H1 (cell line): ENCODE results near the gene GPR68. TPM values are rescaled to one million over a fixed set of nuclear protein-coding genes. Genes with fewer than 3 reads are reported as not detected.

ENCODE experiments used
- BCL11A ChIP-seq, 2 experiments: IDR thresholded peaks; one replicate each; pipeline ENCODE4 v1.6.1; 2011; ENCODE audit warnings: low read depth in 2 of 2, low read length in 2 of 2, mild to moderate bottlenecking in 2 of 2
- CREB1 ChIP-seq: IDR thresholded peaks from 2 replicates; pipeline ENCODE4 v1.6.1; 2012; ENCODE audit warnings: inconsistent platforms
- GTF2F1 ChIP-seq: IDR thresholded peaks from 2 replicates; pipeline ENCODE4 v1.6.1; 2012; ENCODE audit warnings: low read depth, low read length, improper control_type of control experiment, borderline replicate concordance
- KDM5A ChIP-seq: fragments of 200-600 bp; IDR thresholded peaks from 2 replicates; pipeline ENCODE4 v1.7.1; 2012; ENCODE audit warnings: mild to moderate bottlenecking, low read length, inconsistent platforms, mixed read lengths
- SUZ12 ChIP-seq: fragments of 200-600 bp; sonication (generic); IDR thresholded peaks from 2 replicates; pipeline ENCODE4 v1.6.1; 2012; ENCODE audit warnings: mild to moderate bottlenecking, inconsistent platforms, low read length, moderate library complexity, mixed read lengths
- TAF7 ChIP-seq: optimal IDR thresholded peaks from 2 replicates; pipeline ENCODE3; 2011; ENCODE audit warnings: low read depth, mild to moderate bottlenecking, inconsistent platforms, low read length, moderate library complexity, borderline replicate concordance
- YY1 ChIP-seq: IDR thresholded peaks from 2 replicates; pipeline ENCODE4 v1.6.1; 2011; ENCODE audit warnings: low read depth, mild to moderate bottlenecking, low read length
- polyA plus RNA-seq, 7 experiments: library from polyadenylated mRNA; depleted of rRNA in 3 of 7; stranded (reverse) in 5 of 7; unstranded in 2 of 7; fragments of >200 nt in 5 of 7; fragments of 200-250 nt in 2 of 7; gene quantifications; 1 replicate in 5 of 7; 2 replicates in 1 of 7; 4 replicates in 1 of 7; pipeline versions ENCODE4 v1.2.1 to v1.2.3, GENCODE V29; 2011 to 2013; ENCODE audit warnings: missing spikeins in 2 of 7, mixed read lengths in 2 of 7
- total RNA-seq: library from RNA; stranded (reverse); fragmentation: NEBNext Ultra II Directional; extraction: Animal tissue kit (Norgen Biotek cat#: 25700); gene quantifications from 2 replicates; pipeline ENCODE4 v1.2.1, GENCODE V29; 2021
- TF ChIP-seq, protein P1 (sequence below): IDR thresholded peaks from 2 replicates; pipeline ENCODE4 v1.6.1; 2012; ENCODE audit warnings: inconsistent platforms

The GPR68 gene
- total and polyA plus RNA-seq, 2 of the 8 experiments (the other 6 are each of a cell fraction or from before 2014, with no cell fraction given): 0.22 to 0.76 TPM

DNA sequence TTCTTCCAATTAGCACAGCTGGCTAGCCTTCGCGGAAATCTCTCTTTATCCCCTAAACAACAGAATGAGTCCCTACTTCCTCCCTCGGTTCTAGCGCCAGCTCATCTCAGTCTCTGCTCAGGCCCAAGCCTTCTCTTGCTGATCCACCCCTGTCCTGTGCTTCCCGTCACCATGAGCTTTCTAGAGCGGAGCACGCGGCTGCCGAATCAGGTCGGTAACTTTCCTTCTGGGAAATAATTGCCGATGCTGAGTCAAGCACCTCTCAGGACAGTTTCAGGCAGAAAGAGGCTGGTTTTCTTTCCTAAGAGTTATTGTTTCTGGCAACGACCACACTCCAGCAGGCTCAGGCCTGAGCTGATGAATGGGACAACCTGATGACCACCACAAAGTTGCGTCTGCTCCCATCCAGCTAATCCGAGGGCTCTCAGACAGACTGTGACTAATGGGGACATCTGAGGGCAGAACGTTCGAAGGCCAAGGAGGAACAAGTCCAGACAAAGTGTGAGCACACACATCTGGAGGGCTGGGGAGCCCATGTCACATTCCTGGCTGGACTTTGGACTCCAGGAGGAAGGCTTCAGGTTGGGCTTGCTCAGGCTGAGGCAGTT is 13.6 kb upstream of the GPR68 start (continued):
- no peak for TF ChIP-seq BCL11A (IDR thresholded peaks at IDR 0.05; ENCODE audit: low read depth in 2 of 2, low read length in 2 of 2)
- TF ChIP-seq, protein P1, sequence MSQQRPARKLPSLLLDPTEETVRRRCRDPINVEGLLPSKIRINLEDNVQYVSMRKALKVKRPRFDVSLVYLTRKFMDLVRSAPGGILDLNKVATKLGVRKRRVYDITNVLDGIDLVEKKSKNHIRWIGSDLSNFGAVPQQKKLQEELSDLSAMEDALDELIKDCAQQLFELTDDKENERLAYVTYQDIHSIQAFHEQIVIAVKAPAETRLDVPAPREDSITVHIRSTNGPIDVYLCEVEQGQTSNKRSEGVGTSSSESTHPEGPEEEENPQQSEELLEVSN: no peak
- TF ChIP-seq GTF2F1: no peak
- no peak for TF ChIP-seq KDM5A
- TF ChIP-seq YY1: no peak
- TF ChIP-seq TAF7: no peak
- TF ChIP-seq CREB1: no peak
- TF ChIP-seq SUZ12: no peak
